Panc1 (cell line): ENCODE data around the gene CXCR5. TPM values are rescaled to one million over a fixed set of nuclear protein-coding genes. Genes with fewer than 3 reads are reported as not detected.

Source experiments
- ATAC-seq: fragments of 200-7000 bp; cut with Tn5 transposase; 2 replicates; pipeline ENCODE4 v1.9.1; 2020; ENCODE audit warnings: mild to moderate bottlenecking, moderate library complexity
- BruUV-seq: library from RNA; stranded (reverse); fragments of 400-500 nt; replicated peaks from 2 replicates; lab custom pipeline; 2021; lab: Mats Ljungman, UMichigan
- CTCF ChIA-PET: fragments of 300-600 bp; sonication (Branson Sonifier 250); formaldehyde crosslinking; loops from one replicate; lab custom pipeline; 2022; ENCODE audit warnings: antibody characterized with exemption; lab: Charles Lee
- POLR2A ChIA-PET: fragments of 300-600 bp; sonication (Branson Sonifier 250); formaldehyde crosslinking; loops from one replicate; lab custom pipeline; 2022; ENCODE audit warnings: antibody characterized with exemption; lab: Charles Lee
- DNase-seq: peaks from one replicate; pipeline ENCODE4 v3.0.0-alpha.2; 2010; ENCODE audit warnings: low read depth, low spot score
- H3K27ac ChIP-seq: 2 replicates; pipeline ENCODE4 v1.5.1; 2011; ENCODE audit warnings: mild to moderate bottlenecking, low read length, inconsistent platforms
- H3K27me3 ChIP-seq: fragments of 200-500 bp; sonication (Bioruptor generic); 2 replicates; pipeline ENCODE4 v1.6.0; 2014; ENCODE audit warnings: low read length, inconsistent platforms; ENCODE audit not compliant: control insufficient read depth, insufficient read depth
- H3K36me3 ChIP-seq: fragments of 200-500 bp; sonication (Bioruptor generic); 2 replicates; pipeline ENCODE4 v1.5.1; 2014; ENCODE audit warnings: inconsistent platforms, mild to moderate bottlenecking, low read length, moderate library complexity; ENCODE audit not compliant: control insufficient read depth, insufficient read depth
- H3K4me1 ChIP-seq: 2 replicates; pipeline ENCODE4 v1.5.1; 2011; ENCODE audit warnings: inconsistent platforms, mild to moderate bottlenecking, low read length, moderate library complexity; ENCODE audit not compliant: control insufficient read depth, insufficient read depth
- H3K4me3 ChIP-seq, 2 experiments: 2 replicates each; pipeline ENCODE4 v1.5.1; 2011 to 2012; ENCODE audit warnings: low read depth in 2 of 2, low read length in 2 of 2, mild to moderate bottlenecking in 2 of 2, inconsistent platforms in 1 of 2, moderate library complexity in 1 of 2
- H3K9me3 ChIP-seq: fragments of 200-500 bp; sonication (Bioruptor generic); 2 replicates; pipeline ENCODE4 v1.5.1; 2014; ENCODE audit warnings: low read depth, mild to moderate bottlenecking, inconsistent platforms, low read length, moderate library complexity; ENCODE audit not compliant: control insufficient read depth, insufficient read depth
- CTCF ChIP-seq: fragments of 450-650 bp; IDR thresholded peaks from 2 replicates; pipeline ENCODE4 v1.5.1; 2017; ENCODE audit warnings: mild to moderate bottlenecking
- POLR2AphosphoS5 ChIP-seq: IDR thresholded peaks from 2 replicates; pipeline ENCODE4 v1.6.1; 2012; ENCODE audit warnings: mild to moderate bottlenecking, low read depth, low read length, moderate library complexity
- REST ChIP-seq, 2 experiments: IDR thresholded peaks; 2 replicates each; pipeline ENCODE4 v1.6.1; 2011 to 2012; ENCODE audit warnings: low read depth in 2 of 2, control low read depth in 1 of 2, low read length in 1 of 2, mild to moderate bottlenecking in 1 of 2, moderate library complexity in 1 of 2; ENCODE audit not compliant: insufficient read depth in 1 of 2
- SIN3A ChIP-seq: IDR thresholded peaks from 2 replicates; pipeline ENCODE4 v1.6.1; 2012; ENCODE audit warnings: low read depth, mild to moderate bottlenecking, low read length, moderate library complexity, borderline replicate concordance; ENCODE audit not compliant: insufficient read depth
- TCF7L2 ChIP-seq: IDR thresholded peaks from 2 replicates; pipeline ENCODE4 v1.6.1; 2011; ENCODE audit warnings: mild to moderate bottlenecking, low read depth, low read length, inconsistent platforms
- in situ Hi-C: cut with HindIII; loops from 2 replicates; pipeline ENCODE4 v1.10.0; 2016; ENCODE audit warnings: low sequenced_read_pairs, low pct_unique_long_range_greater_than_20kb
- intact Hi-C: fragments of 100-400 bp; cut with micrococcal nuclease; formaldehyde crosslinking; loops from one replicate; pipeline ENCODE4 v1.10.0; 2022; ENCODE audit not compliant: unreplicated experiment
- total RNA-seq: library from RNA; stranded (reverse); gene quantifications from one replicate; pipeline ENCODE4 v1.2.1, GENCODE V29; 2021; ENCODE audit not compliant: unreplicated experiment

The CXCR5 gene
- total RNA-seq, 1 experiment from 2014 or later: not detected

GRCh38 chr11:118915941-118916841 lies 32.5 kb downstream of the CXCR5 start:
- intact Hi-C loops (no loop called here), in situ Hi-C loops (no loop called here)
- Histone ChIP-seq H3K36me3 (peaks cover 3% of the 10 kb centered on the region), H3K27ac (peak overlapping the region; percentile 99), H3K4me3 (peak overlapping the region in 1 of 2 experiments; percentile 47; a peak in 2 of 4 replicates), H3K27me3 (no peaks in the 10 kb centered on the region), H3K9me3 (no peaks in the 10 kb centered on the region), H3K4me1 (peaks cover 97% of the 10 kb centered on the region)
- CTCF ChIA-PET: interaction anchor here (0.5 kb wide), 1 partner anchor 290 kb away, joined by 5 read pairs; the partner anchor contains the start of gene CBL
- DNase-seq: no peak
- POLR2A ChIA-PET: interaction anchor here (0.6 kb wide), 1 partner anchor 8 kb away, joined by 4 read pairs; no protein-coding TSS in a partner anchor
- no peak for ATAC-seq
- no TSS peak for BruUV-seq
- TF ChIP-seq POLR2AphosphoS5: no peak; the same call in 1 of the 2 replicates
- no peak for TF ChIP-seq CTCF
- TF ChIP-seq REST (IDR thresholded peaks at IDR 0.05; ENCODE audit: insufficient read depth in 1 of 2, low read depth in 2 of 2, low read length in 1 of 2): no peak
- no peak for TF ChIP-seq TCF7L2
- TF ChIP-seq SIN3A: no peak

GRCh38 chr11:118916842-118917388 lies 33.2 kb downstream of the CXCR5 start:
- intact Hi-C loops (no loop called here), in situ Hi-C loops (no loop called here)
- POLR2A ChIA-PET: interaction anchor here (0.6 kb wide), 1 partner anchor 9 kb away, joined by 4 read pairs; no protein-coding TSS in a partner anchor
- Histone ChIP-seq H3K9me3 (no peaks in the 10 kb centered on the region), H3K4me3 (peak overlapping the region; percentile 2 to 47; a peak in 3 of 4 replicates), H3K27me3 (no peaks in the 10 kb centered on the region), H3K36me3 (peaks cover 3% of the 10 kb centered on the region), H3K27ac (peak overlapping the region; percentile 99), H3K4me1 (peaks cover 97% of the 10 kb centered on the region)
- ATAC-seq (no peak), DNase-seq (no peak)
- TSS peak; percentile 26 for BruUV-seq
- no peak for TF ChIP-seq SIN3A
- peak; percentile 26; the same call in 1 of the 2 replicates for TF ChIP-seq POLR2AphosphoS5
- no peak for TF ChIP-seq TCF7L2
- TF ChIP-seq REST (IDR thresholded peaks at IDR 0.05; ENCODE audit: insufficient read depth in 1 of 2, low read depth in 2 of 2, low read length in 1 of 2): 0 out of 4 replicates have a peak, but pooled peaks of 1 of the 2 experiments have one; percentile 29
- TF ChIP-seq CTCF: no peak
- CTCF ChIA-PET: no interaction called here
